HepG2 (cell line): ENCODE data around the gene MAOB. TPM values are rescaled to one million over a fixed set of nuclear protein-coding genes. Genes with fewer than 3 reads are reported as not detected.

Source experiments
- CC2D1A ChIP-seq: sonication (generic); formaldehyde crosslinking; IDR thresholded peaks from 2 replicates; pipeline ENCODE4 v1.8.1; 2023; ENCODE audit warnings: mild to moderate bottlenecking, missing genetic modification reagents
- GATAD2A ChIP-seq: IDR thresholded peaks from 2 replicates; pipeline ENCODE4 v1.6.1; 2016
- MTERF4 ChIP-seq: sonication (generic); formaldehyde crosslinking; IDR thresholded peaks from 2 replicates; pipeline ENCODE4 v1.8.0; 2023; ENCODE audit warnings: mild to moderate bottlenecking, missing genetic modification reagents
- NAIF1 ChIP-seq: sonication (generic); formaldehyde crosslinking; IDR thresholded peaks from 2 replicates; pipeline ENCODE4 v1.5.0; 2020; ENCODE audit warnings: mild to moderate bottlenecking, missing genetic modification reagents, borderline replicate concordance
- NFKBIZ ChIP-seq: IDR thresholded peaks from 2 replicates; pipeline ENCODE4 v1.6.1; 2018; ENCODE audit warnings: missing genetic modification reagents, missing compliant biosample characterization
- SOX13 ChIP-seq, 3 experiments: fragments of 450-650 bp in 1 of 3; sonication (generic) in 1 of 3; formaldehyde crosslinking in 1 of 3; IDR thresholded peaks in 2 of 3; conservative IDR thresholded peaks in 1 of 3; 2 replicates each; pipeline versions ENCODE4 v1.5.0 to v1.6.1; 2016 to 2020; ENCODE audit warnings: antibody characterized with exemption in 1 of 3, mild to moderate bottlenecking in 1 of 3, missing compliant biosample characterization in 1 of 3, missing genetic modification reagents in 1 of 3, moderate library complexity in 1 of 3
- TEAD3 ChIP-seq: optimal IDR thresholded peaks from 2 replicates; pipeline ENCODE3; 2016; ENCODE audit warnings: borderline replicate concordance
- ZFP36 ChIP-seq: fragments of 150-350 bp; IDR thresholded peaks from 2 replicates; pipeline ENCODE4 v1.6.1; 2018; ENCODE audit warnings: borderline replicate concordance, low read length, low read depth; ENCODE audit not compliant: partially characterized antibody
- ZKSCAN8 ChIP-seq: IDR thresholded peaks from 2 replicates; pipeline ENCODE4 v1.6.1; 2016; ENCODE audit warnings: borderline replicate concordance, missing genetic modification reagents, missing compliant biosample characterization
- ZNF317 ChIP-seq: sonication (generic); formaldehyde crosslinking; IDR thresholded peaks from 2 replicates; pipeline ENCODE4 v1.5.0; 2020; ENCODE audit warnings: mild to moderate bottlenecking, missing genetic modification reagents
- ZNF781 ChIP-seq: sonication (generic); formaldehyde crosslinking; IDR thresholded peaks from 2 replicates; pipeline ENCODE4 v1.5.1; 2020; ENCODE audit warnings: borderline replicate concordance, mild to moderate bottlenecking, missing genetic modification reagents; ENCODE audit errors: not compliant biosample characterization
- ZNF891 ChIP-seq: sonication (generic); formaldehyde crosslinking; IDR thresholded peaks from 2 replicates; pipeline ENCODE4 v1.5.0; 2020; ENCODE audit warnings: mild to moderate bottlenecking, missing genetic modification reagents
- polyA plus RNA-seq, 8 experiments: library from polyadenylated mRNA; depleted of rRNA in 3 of 8; stranded (reverse) in 7 of 8; unstranded in 1 of 8; fragments of >200 nt; fragmentation: Illumina TruSeq in 4 of 8; extraction: Trizol in 4 of 8; gene quantifications; 2 replicates each; pipeline versions ENCODE4 v1.2.1 to v1.2.3, GENCODE V29; 2011 to 2016; ENCODE audit warnings: low read depth in 4 of 8, missing spikeins in 1 of 8, mixed read lengths in 1 of 8; ENCODE audit not compliant: insufficient read depth in 1 of 8
- total RNA-seq, 5 experiments: library from RNA; depleted of rRNA; stranded (reverse); fragments of >200 nt; fragmentation: Illumina TruSeq; extraction: Trizol; gene quantifications; 2 replicates each; pipeline ENCODE4 v1.2.3, GENCODE V29; 2016; ENCODE audit warnings: low read depth in 1 of 5
- TF ChIP-seq, protein P1 (sequence below), 2 experiments: fragments of 450-650 bp in 1 of 2; sonication (generic) in 1 of 2; formaldehyde crosslinking in 1 of 2; IDR thresholded peaks; 2 replicates each; pipeline versions ENCODE4 v1.6.1 to v1.8.0; 2016 to 2022; ENCODE audit warnings: antibody characterized with exemption in 1 of 2, mild to moderate bottlenecking in 1 of 2, missing genetic modification reagents in 1 of 2
- TF ChIP-seq, protein P2 (sequence below), 2 experiments: sonication (generic) in 1 of 2; formaldehyde crosslinking in 1 of 2; IDR thresholded peaks; 2 replicates each; pipeline versions ENCODE4 v1.4.0 to v1.6.1; 2016 to 2020; ENCODE audit warnings: borderline replicate concordance in 1 of 2, low read depth in 1 of 2, mild to moderate bottlenecking in 1 of 2, missing genetic modification reagents in 1 of 2

The MAOB gene
- total and polyA plus RNA-seq, 2 of the 13 experiments (the other 11 are each of a cell fraction or from before 2014, with no cell fraction given), result 11.0 to 19.0 TPM

GRCh38 chrX:43728002-43728401, 154.2 kb downstream of the MAOB start (continued):
- no peak for TF ChIP-seq SOX13 (IDR thresholded peaks at IDR 0.05)
- peak in 1 of 2 experiments; percentile 39; a peak in 1 of 4 replicates for TF ChIP-seq SOX13 (CRISPR knock-in tag; conservative IDR thresholded peaks at IDR 0.05 in 1 of 2, IDR thresholded peaks at IDR 0.05 in 1 of 2)
- TF ChIP-seq, protein P1, sequence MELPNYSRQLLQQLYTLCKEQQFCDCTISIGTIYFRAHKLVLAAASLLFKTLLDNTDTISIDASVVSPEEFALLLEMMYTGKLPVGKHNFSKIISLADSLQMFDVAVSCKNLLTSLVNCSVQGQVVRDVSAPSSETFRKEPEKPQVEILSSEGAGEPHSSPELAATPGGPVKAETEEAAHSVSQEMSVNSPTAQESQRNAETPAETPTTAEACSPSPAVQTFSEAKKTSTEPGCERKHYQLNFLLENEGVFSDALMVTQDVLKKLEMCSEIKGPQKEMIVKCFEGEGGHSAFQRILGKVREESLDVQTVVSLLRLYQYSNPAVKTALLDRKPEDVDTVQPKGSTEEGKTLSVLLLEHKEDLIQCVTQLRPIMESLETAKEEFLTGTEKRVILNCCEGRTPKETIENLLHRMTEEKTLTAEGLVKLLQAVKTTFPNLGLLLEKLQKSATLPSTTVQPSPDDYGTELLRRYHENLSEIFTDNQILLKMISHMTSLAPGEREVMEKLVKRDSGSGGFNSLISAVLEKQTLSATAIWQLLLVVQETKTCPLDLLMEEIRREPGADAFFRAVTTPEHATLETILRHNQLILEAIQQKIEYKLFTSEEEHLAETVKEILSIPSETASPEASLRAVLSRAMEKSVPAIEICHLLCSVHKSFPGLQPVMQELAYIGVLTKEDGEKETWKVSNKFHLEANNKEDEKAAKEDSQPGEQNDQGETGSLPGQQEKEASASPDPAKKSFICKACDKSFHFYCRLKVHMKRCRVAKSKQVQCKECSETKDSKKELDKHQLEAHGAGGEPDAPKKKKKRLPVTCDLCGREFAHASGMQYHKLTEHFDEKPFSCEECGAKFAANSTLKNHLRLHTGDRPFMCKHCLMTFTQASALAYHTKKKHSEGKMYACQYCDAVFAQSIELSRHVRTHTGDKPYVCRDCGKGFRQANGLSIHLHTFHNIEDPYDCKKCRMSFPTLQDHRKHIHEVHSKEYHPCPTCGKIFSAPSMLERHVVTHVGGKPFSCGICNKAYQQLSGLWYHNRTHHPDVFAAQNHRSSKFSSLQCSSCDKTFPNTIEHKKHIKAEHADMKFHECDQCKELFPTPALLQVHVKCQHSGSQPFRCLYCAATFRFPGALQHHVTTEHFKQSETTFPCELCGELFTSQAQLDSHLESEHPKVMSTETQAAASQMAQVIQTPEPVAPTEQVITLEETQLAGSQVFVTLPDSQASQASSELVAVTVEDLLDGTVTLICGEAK (IDR thresholded peaks at IDR 0.05), result no peak
- TF ChIP-seq, protein P1 (CRISPR knock-in tag; IDR thresholded peaks at IDR 0.05), result 0 out of 2 replicates have a peak, but pooled peaks have one; percentile 38
- TF ChIP-seq MTERF4 (CRISPR knock-in tag), result no peak
- TF ChIP-seq CC2D1A (CRISPR knock-in tag), result no peak
- no peak for TF ChIP-seq NFKBIZ
- TF ChIP-seq GATAD2A (CRISPR knock-in tag), result peak; percentile 35; the same call in 1 of the 2 replicates
- TF ChIP-seq TEAD3, result peak; percentile 28
- TF ChIP-seq ZNF891 (CRISPR knock-in tag), result no peak
- peak; percentile 97 for TF ChIP-seq ZNF317 (CRISPR knock-in tag)
- no peak for TF ChIP-seq ZNF781 (CRISPR knock-in tag)
- peak; percentile 85 for TF ChIP-seq NAIF1 (CRISPR knock-in tag)
- TF ChIP-seq, protein P2, sequence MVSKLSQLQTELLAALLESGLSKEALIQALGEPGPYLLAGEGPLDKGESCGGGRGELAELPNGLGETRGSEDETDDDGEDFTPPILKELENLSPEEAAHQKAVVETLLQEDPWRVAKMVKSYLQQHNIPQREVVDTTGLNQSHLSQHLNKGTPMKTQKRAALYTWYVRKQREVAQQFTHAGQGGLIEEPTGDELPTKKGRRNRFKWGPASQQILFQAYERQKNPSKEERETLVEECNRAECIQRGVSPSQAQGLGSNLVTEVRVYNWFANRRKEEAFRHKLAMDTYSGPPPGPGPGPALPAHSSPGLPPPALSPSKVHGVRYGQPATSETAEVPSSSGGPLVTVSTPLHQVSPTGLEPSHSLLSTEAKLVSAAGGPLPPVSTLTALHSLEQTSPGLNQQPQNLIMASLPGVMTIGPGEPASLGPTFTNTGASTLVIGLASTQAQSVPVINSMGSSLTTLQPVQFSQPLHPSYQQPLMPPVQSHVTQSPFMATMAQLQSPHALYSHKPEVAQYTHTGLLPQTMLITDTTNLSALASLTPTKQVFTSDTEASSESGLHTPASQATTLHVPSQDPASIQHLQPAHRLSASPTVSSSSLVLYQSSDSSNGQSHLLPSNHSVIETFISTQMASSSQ (IDR thresholded peaks at IDR 0.05; ENCODE audit: low read depth), result no peak
- TF ChIP-seq, protein P2 (CRISPR knock-in tag; IDR thresholded peaks at IDR 0.05; ENCODE audit: borderline replicate concordance), result no peak
- no peak for TF ChIP-seq ZFP36
- no peak for TF ChIP-seq ZKSCAN8 (CRISPR knock-in tag)
